Tibial artery (tissue), 4 donors: ENCODE results near the gene CPHXL2.

Experiments
- DNase-seq, 2 donors: peaks; one replicate each; pipeline ENCODE4 v3.0.0-alpha.2; 2019
- H3K27ac ChIP-seq, 2 donors: fragments of 200-600 bp; sonication (generic) in 1 of 2; 1 replicate in 1 of 2; 2 replicates in 1 of 2; pipeline ENCODE4 v1.5.1; 2018 to 2019; ENCODE audit warnings: mild to moderate bottlenecking in 1 of 2
- H3K27me3 ChIP-seq, 2 donors: fragments of 200-600 bp; sonication (generic) in 1 of 2; one replicate each; pipeline versions ENCODE4 v1.5.1 to v1.6.0; 2016 to 2019
- H3K36me3 ChIP-seq, 3 donors: fragments of 200-600 bp; sonication (generic) in 2 of 3; one replicate each; pipeline ENCODE4 v1.5.1; 2016 to 2019; ENCODE audit warnings: mild to moderate bottlenecking in 2 of 3
- H3K4me1 ChIP-seq, 4 donors: fragments of 200-600 bp; sonication (generic) in 2 of 4; 1 replicate in 3 of 4; 2 replicates in 1 of 4; pipeline ENCODE4 v1.5.1; 2016 to 2019
- H3K4me3 ChIP-seq, 2 donors: fragments of 200-600 bp; sonication (generic) in 1 of 2; 1 replicate in 1 of 2; 2 replicates in 1 of 2; pipeline ENCODE4 v1.5.1; 2018 to 2019; ENCODE audit warnings: mild to moderate bottlenecking in 2 of 2
- H3K9me3 ChIP-seq, 3 donors: fragments of 200-600 bp; sonication (generic) in 1 of 3; one replicate each; pipeline ENCODE4 v1.5.1; 2016 to 2019
- intact Hi-C: fragments of 100-400 bp; cut with DNase I; formaldehyde crosslinking; loops from one replicate; pipeline ENCODE4 v1.15.0; 2023; ENCODE audit warnings: low total_unique reads
- TF ChIP-seq, protein P1 (sequence below), 2 experiments: fragments of 200-600 bp in 1 of 2; fragments of 450-650 bp in 1 of 2; IDR thresholded peaks; one replicate each; pipeline ENCODE4 v1.5.1; 2017 to 2019; ENCODE audit warnings: antibody characterized with exemption in 2 of 2, mild to moderate bottlenecking in 1 of 2, moderate library complexity in 1 of 2

Gene CPHXL2

DNA sequence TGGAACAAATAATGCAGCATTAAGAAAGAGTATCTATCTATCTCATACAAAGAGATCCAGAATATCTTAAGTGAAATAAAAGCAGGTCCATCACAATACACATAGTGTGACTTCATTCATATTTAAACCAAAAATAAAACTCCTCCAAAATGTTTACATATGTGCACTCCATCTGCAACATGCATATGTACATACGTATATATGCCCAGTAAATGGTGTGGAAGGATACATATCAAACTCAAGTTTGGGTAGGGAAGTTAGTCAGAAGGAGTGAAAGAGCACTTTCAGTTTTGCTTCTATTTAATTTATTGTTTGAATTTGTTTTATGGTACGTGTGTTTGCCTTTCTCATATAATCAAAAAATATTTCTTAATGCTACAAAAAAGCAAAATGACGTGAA, 41.8 kb downstream of the CPHXL2 start:
- intact Hi-C loops: no loop called here
- Histone ChIP-seq H3K4me3 (no peak overlapping the region), H3K27ac (no peak overlapping the region), H3K36me3 (peaks cover 92 to 98% (median 94%) of the 10 kb centered on the region in 3 donors), H3K27me3 (no peaks in the 10 kb centered on the region), H3K9me3 (no peaks in the 10 kb centered on the region), H3K4me1 (no peaks in the 10 kb centered on the region)
- TF ChIP-seq, protein P1, sequence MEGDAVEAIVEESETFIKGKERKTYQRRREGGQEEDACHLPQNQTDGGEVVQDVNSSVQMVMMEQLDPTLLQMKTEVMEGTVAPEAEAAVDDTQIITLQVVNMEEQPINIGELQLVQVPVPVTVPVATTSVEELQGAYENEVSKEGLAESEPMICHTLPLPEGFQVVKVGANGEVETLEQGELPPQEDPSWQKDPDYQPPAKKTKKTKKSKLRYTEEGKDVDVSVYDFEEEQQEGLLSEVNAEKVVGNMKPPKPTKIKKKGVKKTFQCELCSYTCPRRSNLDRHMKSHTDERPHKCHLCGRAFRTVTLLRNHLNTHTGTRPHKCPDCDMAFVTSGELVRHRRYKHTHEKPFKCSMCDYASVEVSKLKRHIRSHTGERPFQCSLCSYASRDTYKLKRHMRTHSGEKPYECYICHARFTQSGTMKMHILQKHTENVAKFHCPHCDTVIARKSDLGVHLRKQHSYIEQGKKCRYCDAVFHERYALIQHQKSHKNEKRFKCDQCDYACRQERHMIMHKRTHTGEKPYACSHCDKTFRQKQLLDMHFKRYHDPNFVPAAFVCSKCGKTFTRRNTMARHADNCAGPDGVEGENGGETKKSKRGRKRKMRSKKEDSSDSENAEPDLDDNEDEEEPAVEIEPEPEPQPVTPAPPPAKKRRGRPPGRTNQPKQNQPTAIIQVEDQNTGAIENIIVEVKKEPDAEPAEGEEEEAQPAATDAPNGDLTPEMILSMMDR (IDR thresholded peaks at IDR 0.05): no peak
- DNase-seq: no peak

DNA sequence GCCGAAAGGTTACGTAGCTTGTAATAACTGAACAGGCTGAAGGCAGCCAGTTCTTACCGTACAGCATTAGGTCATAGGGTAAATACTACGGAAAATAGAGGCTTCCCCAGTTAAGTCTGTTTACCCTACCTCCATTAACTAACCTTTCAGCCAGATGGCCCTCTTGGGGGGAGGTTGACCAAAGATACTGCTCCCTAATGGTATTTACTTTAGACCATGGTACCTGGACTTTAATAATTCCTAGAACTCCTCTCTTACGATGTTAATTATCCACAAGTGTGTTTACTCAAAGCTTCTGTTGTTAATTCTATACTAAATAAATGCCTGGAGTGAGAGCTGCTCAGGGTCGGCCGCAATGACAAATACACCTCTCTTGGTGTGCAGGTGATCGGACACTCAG, 44.0 kb downstream of the CPHXL2 start:
- Histone ChIP-seq H3K36me3 (peaks cover 92 to 98% (median 96%) of the 10 kb centered on the region in 3 donors), H3K4me3 (no peak overlapping the region), H3K27ac (no peak overlapping the region), H3K9me3 (no peaks in the 10 kb centered on the region), H3K27me3 (no peaks in the 10 kb centered on the region), H3K4me1 (no peaks in the 10 kb centered on the region)
- intact Hi-C loops: no loop called here
- DNase-seq: no peak
- TF ChIP-seq, protein P1 (IDR thresholded peaks at IDR 0.05): no peak

DNA sequence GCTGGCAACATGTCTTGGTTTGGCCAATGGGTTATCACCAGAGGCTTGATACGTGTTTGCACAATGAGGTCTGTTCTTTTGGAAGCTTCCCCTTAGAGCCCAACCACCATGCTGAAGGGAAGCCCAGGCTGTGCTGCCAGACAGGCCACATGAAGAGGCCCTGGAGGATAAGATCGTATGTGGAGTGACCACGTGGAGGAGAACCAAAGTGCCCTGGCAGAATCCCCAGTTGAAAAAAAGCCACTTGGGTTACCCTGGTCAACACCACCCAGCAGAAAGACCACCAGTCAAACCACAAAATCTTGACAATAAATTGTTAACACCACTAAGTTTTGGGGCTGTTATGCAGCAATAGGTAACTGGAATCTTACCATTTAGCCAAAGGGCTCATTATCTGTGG, 46.8 kb downstream of the CPHXL2 start:
- intact Hi-C loops: no loop called here
- H3K27me3 ChIP-seq: no peaks in the 10 kb centered on the region
- no peaks in the 10 kb centered on the region for H3K9me3 ChIP-seq
- H3K27ac ChIP-seq: no peak overlapping the region
- TF ChIP-seq, protein P1 (IDR thresholded peaks at IDR 0.05): no peak
- peaks cover 84 to 98% (median 91%) of the 10 kb centered on the region in 3 donors for H3K36me3 ChIP-seq
- H3K4me3 ChIP-seq: no peak overlapping the region
- DNase-seq: no peak
- H3K4me1 ChIP-seq: no peaks in the 10 kb centered on the region

DNA sequence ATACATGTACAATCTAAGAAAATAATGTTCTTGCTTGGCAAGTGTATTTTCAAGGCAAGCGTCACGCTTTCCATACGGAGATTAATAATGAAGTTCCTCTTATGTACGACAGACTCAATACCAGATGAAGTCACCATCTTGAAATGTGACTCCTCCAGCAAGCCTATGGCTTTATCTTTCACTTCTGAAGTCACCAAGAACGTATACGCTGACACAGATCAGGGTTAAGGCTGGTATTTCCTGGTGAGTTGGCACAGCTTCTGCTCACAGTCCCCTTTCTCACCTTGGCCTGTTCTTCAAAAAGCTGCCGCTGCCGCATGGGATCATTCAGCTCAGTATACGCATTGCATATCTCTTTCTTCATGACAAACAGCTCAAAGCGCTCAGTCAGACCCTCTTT, 47.7 kb downstream of the CPHXL2 start:
- H3K9me3 ChIP-seq: no peaks in the 10 kb centered on the region
- DNase-seq: no peak
- no peaks in the 10 kb centered on the region for H3K4me1 ChIP-seq
- H3K27me3 ChIP-seq: no peaks in the 10 kb centered on the region
- TF ChIP-seq, protein P1 (IDR thresholded peaks at IDR 0.05): no peak
- H3K4me3 ChIP-seq: no peak overlapping the region
- intact Hi-C loops: loop anchor here (10.0 kb wide), 1 partner anchor 136 kb away; no protein-coding TSS in a partner anchor
- H3K36me3 ChIP-seq: peaks cover 75 to 89% (median 82%) of the 10 kb centered on the region in 3 donors
- no peak overlapping the region for H3K27ac ChIP-seq

DNA sequence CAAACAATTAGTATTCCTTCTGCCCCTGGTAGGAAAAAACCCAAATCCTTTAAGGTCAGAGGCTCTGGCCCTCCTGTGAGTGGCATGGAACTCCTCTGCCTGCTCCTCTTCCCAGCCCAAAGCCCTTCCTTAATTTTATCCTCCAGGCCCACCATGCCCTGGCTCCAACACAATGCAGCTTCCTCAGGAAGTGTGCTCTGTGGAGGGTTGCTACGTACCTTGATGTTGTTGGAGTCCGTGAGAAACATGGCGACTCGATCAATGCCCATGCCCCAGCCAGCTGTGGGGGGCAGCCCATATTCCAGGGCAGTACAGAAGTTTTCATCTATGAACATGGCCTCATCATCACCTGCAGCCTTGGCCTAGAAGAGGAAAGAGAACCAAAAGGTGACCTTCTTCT, 48.5 kb downstream of the CPHXL2 start:
- TF ChIP-seq, protein P1 (IDR thresholded peaks at IDR 0.05): no peak
- intact Hi-C loops: loop anchor here (10.0 kb wide), 1 partner anchor 136 kb away; no protein-coding TSS in a partner anchor
- Histone ChIP-seq H3K4me1 (peaks cover 0 to 3% (median 0%) of the 10 kb centered on the region in 4 donors), H3K9me3 (no peaks in the 10 kb centered on the region), H3K4me3 (no peak overlapping the region), H3K27ac (no peak overlapping the region), H3K36me3 (peaks cover 67 to 81% (median 74%) of the 10 kb centered on the region in 3 donors), H3K27me3 (no peaks in the 10 kb centered on the region)
- DNase-seq: no peak

DNA sequence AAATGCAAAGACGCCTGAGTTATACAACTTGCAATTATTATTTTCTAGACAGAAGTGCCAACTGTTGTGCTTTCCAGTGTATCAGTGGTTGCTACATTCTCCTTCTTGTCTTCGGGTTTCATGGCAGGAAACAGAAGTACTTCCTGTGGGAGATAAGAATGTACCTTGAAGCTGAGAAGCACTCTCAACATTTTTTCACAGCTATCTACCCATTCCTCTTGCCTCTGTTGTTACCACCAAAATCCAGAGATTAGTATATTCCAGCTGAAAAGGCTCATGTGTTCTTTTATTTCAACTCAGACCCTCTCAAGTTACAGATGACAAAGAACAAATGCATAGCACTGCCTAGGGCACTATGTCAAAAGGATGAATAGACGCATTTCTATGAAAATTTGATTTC, 49.0 kb downstream of the CPHXL2 start:
- TF ChIP-seq, protein P1 (IDR thresholded peaks at IDR 0.05): no peak
- H3K4me1 ChIP-seq: peaks cover 0 to 3% (median 0%) of the 10 kb centered on the region in 4 donors
- H3K9me3 ChIP-seq: no peaks in the 10 kb centered on the region
- DNase-seq: no peak
- H3K27me3 ChIP-seq: no peaks in the 10 kb centered on the region
- peaks cover 63 to 76% (median 70%) of the 10 kb centered on the region in 3 donors for H3K36me3 ChIP-seq
- H3K27ac ChIP-seq: no peak overlapping the region
- intact Hi-C loops: loop anchor here (10.0 kb wide), 1 partner anchor 137 kb away; no protein-coding TSS in a partner anchor
- no peak overlapping the region for H3K4me3 ChIP-seq
